GM12864 (cell line): ENCODE measurements around the gene FTCDNL1.

Source experiments
- DNase-seq: peaks from one replicate; pipeline ENCODE4 v3.0.0-alpha.2; 2011; ENCODE audit warnings: low read depth
- H3K4me3 ChIP-seq: 2 replicates; pipeline ENCODE4 v1.5.1; 2011; ENCODE audit warnings: mild to moderate bottlenecking, low read depth, low read length, control low read depth
- CTCF ChIP-seq: IDR thresholded peaks from 2 replicates; pipeline ENCODE4 v1.5.1; 2011; ENCODE audit warnings: low read depth, mild to moderate bottlenecking, moderate library complexity, low read length, control low read depth, inconsistent platforms; ENCODE audit errors: missing control alignments

FTCDNL1 gene

GRCh38 chr2:199792381-199792780, 58.6 kb downstream of the FTCDNL1 start:
- no peak for TF ChIP-seq CTCF
- no peak for DNase-seq
- no peak overlapping the region for H3K4me3 ChIP-seq

GRCh38 chr2:199791326-199791725, 59.7 kb downstream of the FTCDNL1 start:
- no peak overlapping the region for H3K4me3 ChIP-seq
- DNase-seq, result no peak
- no peak for TF ChIP-seq CTCF

- no peak for TF ChIP-seq CTCF
- no peak for DNase-seq
- H3K4me3 ChIP-seq, result no peak overlapping the region
Measured at GRCh38 chr2:199784512-199784911, 66.5 kb downstream of the FTCDNL1 start.

- TF ChIP-seq CTCF, result no peak
- DNase-seq, result no peak
Measured at GRCh38 chr2:199779589-199779988, 71.4 kb downstream of the FTCDNL1 start.

GRCh38 chr2:199778655-199779054, 72.3 kb downstream of the FTCDNL1 start:
- DNase-seq, result no peak
- no peak for TF ChIP-seq CTCF
- no peak overlapping the region for H3K4me3 ChIP-seq

More at GRCh38 chr2:199779589-199779988, 71.4 kb downstream of the FTCDNL1 start:
- no peak overlapping the region for H3K4me3 ChIP-seq

GRCh38 chr2:199777916-199778315, 73.1 kb downstream of the FTCDNL1 start:
- no peak overlapping the region for H3K4me3 ChIP-seq
- no peak for TF ChIP-seq CTCF
- DNase-seq, result no peak

- no peak for TF ChIP-seq CTCF
- no peak overlapping the region for H3K4me3 ChIP-seq
- no peak for DNase-seq
Measured at GRCh38 chr2:199777315-199777714, 73.7 kb downstream of the FTCDNL1 start.
